ENCODE measurements around the gene PPP2R5C.

- TF ChIP-seq TOX (CRISPR knock-in tag; IDR thresholded peaks at IDR 0.05; ENCODE audit: borderline replicate concordance) (no peak), RARB (CRISPR knock-in tag; IDR thresholded peaks at IDR 0.05) (no peak), PPARA (CRISPR knock-in tag; IDR thresholded peaks at IDR 0.05; ENCODE audit: borderline replicate concordance) (no peak), ZFP3 (CRISPR knock-in tag; IDR thresholded peaks at IDR 0.05) (no peak), CSRNP3 (CRISPR knock-in tag; IDR thresholded peaks at IDR 0.05) (no peak), ZC3H10 (CRISPR knock-in tag; IDR thresholded peaks at IDR 0.05) (no peak), PATZ1 (CRISPR knock-in tag; IDR thresholded peaks at IDR 0.05; ENCODE audit: borderline replicate concordance) (no peak), BACH2 (CRISPR knock-in tag; IDR thresholded peaks at IDR 0.05; ENCODE audit: borderline replicate concordance) (no peak), ZNF70 (CRISPR knock-in tag; IDR thresholded peaks at IDR 0.05) (no peak)
Measured at GRCh38 chr14:101812071-101812470, 50.6 kb downstream of the PPP2R5C start.

Data from SK-N-SH treated with all-trans-retinoic acid at 6 μM for 48 hours (cell line).